Measurements from ENCODE around the gene ABCA5. TPM values are rescaled to one million over a fixed set of nuclear protein-coding genes. Genes with fewer than 3 reads are reported as not detected.
"Not testable (repeated sequence)": the region's sequence is repeated elsewhere in the genome, so short reads cannot be mapped to it uniquely, and the experiment has no call there.

Gene ABCA5
- total and polyA plus RNA-seq, 2 experiments from 2014 or later, result 9.4 to 9.7 TPM

DNA sequence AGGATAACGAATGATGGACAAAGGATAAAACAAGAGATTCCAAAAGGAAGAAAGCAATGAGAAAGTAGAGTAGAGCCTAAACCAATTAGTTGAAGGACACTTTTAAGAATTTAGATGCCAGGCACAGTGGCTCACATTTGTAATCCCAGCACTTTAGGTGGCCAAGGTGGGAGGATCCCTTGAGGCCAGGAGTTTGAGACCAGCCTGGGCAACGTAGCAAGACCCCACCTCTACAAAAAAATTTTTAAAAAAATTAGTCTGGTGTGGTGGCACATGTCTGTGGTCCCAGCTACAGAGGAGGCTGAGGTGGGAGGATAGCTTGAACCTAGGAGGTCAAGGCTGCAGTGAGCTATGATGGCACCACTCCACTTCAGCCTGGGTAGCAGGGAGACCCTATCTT is 118.3 kb downstream of the ABCA5 start:
- Histone ChIP-seq H2AFZ (no peak overlapping the region), H3K79me2 (ENCODE audit: insufficient read depth) (no peaks in the 10 kb centered on the region), H3K4me3 (no peak overlapping the region), H3F3A (ENCODE audit: insufficient read depth) (no peaks in the 10 kb centered on the region), H3K27ac (no peak overlapping the region), H3K9me3 (ENCODE audit: low read depth) (no peaks in the 10 kb centered on the region), H3K9ac (no peak overlapping the region), H3K9me2 (ENCODE audit: insufficient read depth) (no peaks in the 10 kb centered on the region), H3K4me1 (ENCODE audit: insufficient read depth) (no peaks in the 10 kb centered on the region), H3K4me2 (ENCODE audit: unreplicated experiment) (no peak overlapping the region), H3K27me3 (replicated peaks; ENCODE audit: insufficient read depth) (no peaks in the 10 kb centered on the region), H4K20me1 (ENCODE audit: insufficient read depth) (no peaks in the 10 kb centered on the region), H3K36me3 (ENCODE audit: low read depth) (no peaks in the 10 kb centered on the region)
- DNase-seq, result no peak
- TF ChIP-seq EZH2 (IDR thresholded peaks at IDR 0.05; ENCODE audit: insufficient read depth, poor library complexity, severe bottlenecking) (no peak), EZH2phosphoT487 (IDR thresholded peaks at IDR 0.05; ENCODE audit: insufficient read depth, low read depth) (no peak)
- WGBS, 2 experiments (ENCODE audit: low coverage in 1 of 2, low lambda C conversion rate in 2 of 2, missing lambda C conversion rate in 2 of 2), result 60 to 83% methylated on average over 2 of the region's 2 CpGs
- in situ Hi-C loops (cut with MboI), result no loop called here

DNA sequence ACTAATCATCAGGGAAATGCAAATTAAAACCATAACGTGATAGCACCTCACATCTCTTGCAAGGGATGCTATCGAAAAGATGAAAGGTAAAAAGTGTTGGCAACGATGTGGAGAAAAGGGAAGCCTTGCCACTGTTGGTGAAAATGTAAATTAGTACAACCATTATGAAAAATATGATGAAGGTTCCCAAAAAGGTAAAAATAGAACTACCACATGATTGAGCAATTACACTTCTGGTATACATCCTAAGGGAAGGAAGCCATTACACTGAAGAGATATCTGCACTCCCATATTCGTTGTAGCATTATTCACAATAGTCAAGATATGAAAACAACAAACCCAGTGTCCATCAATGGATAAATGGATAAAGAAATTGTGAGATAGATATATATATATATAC is 119.8 kb downstream of the ABCA5 start:
- no peaks in the 10 kb centered on the region for H4K20me1 ChIP-seq (ENCODE audit: insufficient read depth)
- H2AFZ ChIP-seq, result no peak overlapping the region
- no peaks in the 10 kb centered on the region for H3K4me1 ChIP-seq (ENCODE audit: insufficient read depth)
- H3K9me3 ChIP-seq (ENCODE audit: low read depth), result no peaks in the 10 kb centered on the region
- H3K9me2 ChIP-seq (ENCODE audit: insufficient read depth), result no peaks in the 10 kb centered on the region
- H3K4me3 ChIP-seq, result no peak overlapping the region
- no peak for DNase-seq
- H3K27ac ChIP-seq, result no peak overlapping the region
- in situ Hi-C loops (cut with MboI), result no loop called here
- no peaks in the 10 kb centered on the region for H3K36me3 ChIP-seq (ENCODE audit: low read depth)
- 83 to 86% methylated on average over 4 of the region's 4 CpGs for WGBS, 2 experiments (ENCODE audit: low coverage in 1 of 2, low lambda C conversion rate in 2 of 2, missing lambda C conversion rate in 2 of 2)
- no peaks in the 10 kb centered on the region for H3F3A ChIP-seq (ENCODE audit: insufficient read depth)
- H3K9ac ChIP-seq, result no peak overlapping the region
- no peaks in the 10 kb centered on the region for H3K79me2 ChIP-seq (ENCODE audit: insufficient read depth)
- H3K4me2 ChIP-seq (ENCODE audit: unreplicated experiment), result no peak overlapping the region
- no peak for TF ChIP-seq EZH2 (IDR thresholded peaks at IDR 0.05; ENCODE audit: insufficient read depth, poor library complexity, severe bottlenecking)
- TF ChIP-seq EZH2phosphoT487 (IDR thresholded peaks at IDR 0.05; ENCODE audit: insufficient read depth, low read depth), result no peak
- no peaks in the 10 kb centered on the region for H3K27me3 ChIP-seq (replicated peaks; ENCODE audit: insufficient read depth)

DNA sequence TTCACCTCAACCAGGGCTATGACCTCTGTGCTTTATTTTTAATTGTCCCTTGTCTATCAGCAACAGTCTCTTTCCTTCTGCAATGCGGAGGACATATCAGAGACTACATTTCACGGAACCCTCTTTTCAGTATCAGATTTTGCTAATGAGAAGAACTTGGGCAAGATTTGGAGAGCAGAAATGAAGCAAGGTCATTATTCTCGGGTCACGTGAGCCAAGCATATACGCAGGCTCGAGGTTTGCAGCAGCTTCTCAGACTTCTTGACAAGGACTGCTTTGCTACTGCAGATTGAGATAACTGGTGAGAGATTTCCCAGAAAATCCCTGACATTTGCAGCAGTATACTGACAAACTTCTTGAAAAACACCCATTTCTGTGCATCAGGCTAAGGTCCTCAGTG is 128.7 kb downstream of the ABCA5 start:
- 90 to 94% methylated on average over 6 of the region's 6 CpGs for WGBS, 2 experiments (ENCODE audit: low coverage in 1 of 2, low lambda C conversion rate in 2 of 2, missing lambda C conversion rate in 2 of 2)
- in situ Hi-C loops (cut with MboI), result no loop called here
- no peaks in the 10 kb centered on the region; the same call in 1 of the 2 replicates for H3K9me2 ChIP-seq (ENCODE audit: insufficient read depth)
- no peaks in the 10 kb centered on the region for H3K36me3 ChIP-seq (ENCODE audit: low read depth)
- no peaks in the 10 kb centered on the region for H4K20me1 ChIP-seq (ENCODE audit: insufficient read depth)
- no peak overlapping the region for H3K4me3 ChIP-seq
- H3K9ac ChIP-seq, result no peak overlapping the region
- H2AFZ ChIP-seq, result no peak overlapping the region
- H3K9me3 ChIP-seq (ENCODE audit: low read depth), result no peaks in the 10 kb centered on the region
- H3K27ac ChIP-seq, result no peak overlapping the region
- no peaks in the 10 kb centered on the region for H3K4me1 ChIP-seq (ENCODE audit: insufficient read depth)
- no peaks in the 10 kb centered on the region for H3K27me3 ChIP-seq (replicated peaks; ENCODE audit: insufficient read depth)
- no peaks in the 10 kb centered on the region for H3K79me2 ChIP-seq (ENCODE audit: insufficient read depth)
- H3F3A ChIP-seq (ENCODE audit: insufficient read depth), result no peaks in the 10 kb centered on the region
- no peak overlapping the region for H3K4me2 ChIP-seq (ENCODE audit: unreplicated experiment)
- TF ChIP-seq EZH2 (IDR thresholded peaks at IDR 0.05; ENCODE audit: insufficient read depth, poor library complexity, severe bottlenecking) (no peak), EZH2phosphoT487 (IDR thresholded peaks at IDR 0.05; ENCODE audit: insufficient read depth, low read depth) (no peak)
- DNase-seq, result no peak

DNA sequence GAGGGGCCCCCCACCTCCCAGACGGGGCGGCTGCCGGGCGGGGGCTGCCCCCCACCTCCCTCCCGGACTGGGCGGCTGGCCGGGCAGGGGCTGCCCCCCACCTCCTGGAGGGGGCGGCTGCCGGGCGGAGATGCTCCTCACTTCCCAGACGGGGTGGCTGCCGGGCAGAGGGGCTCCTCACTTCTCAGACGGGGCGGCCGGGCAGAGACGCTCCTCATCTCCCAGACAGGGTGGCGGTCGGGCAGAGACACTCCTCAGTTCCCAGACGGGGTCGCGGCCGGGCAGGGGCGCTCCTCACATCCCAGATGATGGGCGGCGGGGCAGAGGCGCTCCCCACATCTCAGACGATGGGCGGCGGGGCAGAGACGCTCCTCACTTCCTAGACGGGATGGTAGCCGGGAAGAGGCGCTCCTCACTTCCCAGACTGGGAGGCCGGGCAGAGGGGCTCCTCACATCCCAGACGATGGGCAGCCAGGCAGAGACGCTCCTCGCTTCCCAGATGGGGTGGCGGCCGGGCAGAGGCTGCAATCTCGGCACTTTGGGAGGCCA is 130.8 kb downstream of the ABCA5 start:
- H3K9me2 ChIP-seq (ENCODE audit: insufficient read depth); H3F3A ChIP-seq (ENCODE audit: insufficient read depth); H3K9ac ChIP-seq; H4K20me1 ChIP-seq (ENCODE audit: insufficient read depth); in situ Hi-C loops (cut with MboI); H3K27ac ChIP-seq; H3K36me3 ChIP-seq (ENCODE audit: low read depth); H3K79me2 ChIP-seq (ENCODE audit: insufficient read depth); H3K4me1 ChIP-seq (ENCODE audit: insufficient read depth); H3K4me3 ChIP-seq; H3K4me2 ChIP-seq (ENCODE audit: unreplicated experiment); DNase-seq; H3K27me3 ChIP-seq (replicated peaks; ENCODE audit: insufficient read depth); H2AFZ ChIP-seq; H3K9me3 ChIP-seq (ENCODE audit: low read depth): not testable (repeated sequence)
- 93% methylated on average over 15 to 37 of the region's 40 CpGs for WGBS, 2 experiments (ENCODE audit: low coverage in 1 of 2, low lambda C conversion rate in 2 of 2, missing lambda C conversion rate in 2 of 2)

Small RNAs within 50 kb of the gene (small RNA-seq; reads per million reads assigned to genes)
- not detected for gene RF00561 (ENCODE audit: low read depth, low replicate concordance)
- not detected for gene SNRPGP4 (ENCODE audit: low read depth, low replicate concordance)

Other genes with a start within 250 kb of the ABCA5 start
- 5.3 and 6.4 TPM in 2 replicates for gene ABCA6, start 185.2 kb downstream of the ABCA5 start, total RNA-seq (2014; rRNA removed; shearing (Covaris generic))
- 2.1 and 2.8 TPM in 2 replicates for gene ABCA6, start 185.2 kb downstream of the ABCA5 start, polyA plus RNA-seq (2016; fragmentation: Nextera tagmentation; extraction: Ambion mirVana)
- 0.11 and 0.13 TPM in 2 replicates for gene ABCA10, start 98.3 kb downstream of the ABCA5 start, total RNA-seq (2014; rRNA removed; shearing (Covaris generic))
- 0.09 and 0.23 TPM in 2 replicates for gene ABCA10, start 98.3 kb downstream of the ABCA5 start, polyA plus RNA-seq (2016; fragmentation: Nextera tagmentation; extraction: Ambion mirVana)
- gene MAP2K6, start 87.6 kb upstream of the ABCA5 start, total RNA-seq (2014; rRNA removed; shearing (Covaris generic)), result under 0.01 and 0.11 TPM in 2 replicates
- gene MAP2K6, start 87.6 kb upstream of the ABCA5 start, polyA plus RNA-seq (2016; fragmentation: Nextera tagmentation; extraction: Ambion mirVana), result 0.13 and 0.43 TPM in 2 replicates